Lower leg skin (tissue), 4 donors: ENCODE results near the gene PSMF1. TPM values are rescaled to one million over a fixed set of nuclear protein-coding genes. Genes with fewer than 3 reads are reported as not detected.
A peak's percentile ranks its signal among the peaks of the same experiment; 100 is the strongest.

Experiments
- DNase-seq, 2 donors: peaks; one replicate each; pipeline ENCODE4 v3.0.0-alpha.2; 2019; ENCODE audit warnings: low spot score in 2 of 2
- H3K4me3 ChIP-seq: fragments of 200-600 bp; sonication (generic); 2 replicates; pipeline ENCODE4 v1.5.1; 2017; ENCODE audit warnings: mild to moderate bottlenecking, low read depth; ENCODE audit not compliant: poor library complexity, severe bottlenecking
- CTCF ChIP-seq, 3 donors: fragments of 450-650 bp; IDR thresholded peaks; one replicate each; pipeline ENCODE4 v1.5.1; 2016; ENCODE audit warnings: antibody characterized with exemption in 3 of 3, mild to moderate bottlenecking in 3 of 3, moderate library complexity in 2 of 3
- POLR2A ChIP-seq, 2 donors: fragments of 450-650 bp; IDR thresholded peaks; one replicate each; pipeline ENCODE4 v1.6.1; 2016 to 2017; ENCODE audit warnings: antibody characterized with exemption in 2 of 2, mild to moderate bottlenecking in 1 of 2, moderate library complexity in 1 of 2
- WGBS, 2 donors: methylation state at CpG; one replicate each; pipeline ENCODE4 v1.1.5; 2018; 5-methylcytosine and 5-hydroxymethylcytosine counted together
- intact Hi-C: fragments of 100-400 bp; cut with DNase I; formaldehyde crosslinking; loops from one replicate; pipeline ENCODE4 v1.15.0; 2023; ENCODE audit warnings: low total_unique reads
- total RNA-seq, 4 donors: library from RNA; depleted of rRNA; stranded (reverse); fragments of >200 nt; gene quantifications; one replicate each; pipeline ENCODE4 v1.1.0, GENCODE V29; 2016

The PSMF1 gene
- total RNA-seq, 4 donors from 2014 or later: 82.7 to 270 (median 94.7) TPM

DNA sequence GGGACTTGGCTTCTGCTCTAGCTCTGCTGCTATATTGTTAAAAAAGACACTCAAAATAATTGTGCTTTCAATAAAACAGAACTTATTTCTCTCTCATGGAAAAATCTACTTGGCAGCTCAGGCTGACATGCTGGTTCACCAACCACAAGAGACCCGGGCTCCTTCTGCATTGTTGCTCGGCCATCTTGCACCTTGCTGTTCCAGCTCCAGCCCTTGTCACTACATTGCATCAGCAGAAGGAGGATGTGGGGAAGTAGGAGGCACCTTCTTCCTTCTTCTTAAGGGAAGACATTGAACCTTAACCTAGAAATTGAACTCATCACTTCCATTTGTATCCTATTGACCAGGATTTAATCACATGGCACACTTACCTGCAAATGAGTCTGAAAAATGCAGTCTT, 78.2 kb downstream of the PSMF1 start:
- no peak overlapping the region for H3K4me3 ChIP-seq
- 88 to 89% methylated on average over 2 of the region's 2 CpGs for WGBS, 2 donors
- intact Hi-C loops: no loop called here
- no peak for TF ChIP-seq POLR2A (IDR thresholded peaks at IDR 0.05)
- TF ChIP-seq CTCF (IDR thresholded peaks at IDR 0.05): no peak
- DNase-seq: peak in 1 of 2 donors; percentile 50

- DNase-seq: peak in 1 of 2 donors; percentile 26
- intact Hi-C loops: no loop called here
- TF ChIP-seq POLR2A (IDR thresholded peaks at IDR 0.05): no peak
- TF ChIP-seq CTCF (IDR thresholded peaks at IDR 0.05): no peak
- 76 to 78% methylated on average over 7 of the region's 7 CpGs for WGBS, 2 donors
- H3K4me3 ChIP-seq: no peak overlapping the region
Measured at GRCh38 chr20:1197801-1198200, 79.4 kb downstream of the PSMF1 start.

DNA sequence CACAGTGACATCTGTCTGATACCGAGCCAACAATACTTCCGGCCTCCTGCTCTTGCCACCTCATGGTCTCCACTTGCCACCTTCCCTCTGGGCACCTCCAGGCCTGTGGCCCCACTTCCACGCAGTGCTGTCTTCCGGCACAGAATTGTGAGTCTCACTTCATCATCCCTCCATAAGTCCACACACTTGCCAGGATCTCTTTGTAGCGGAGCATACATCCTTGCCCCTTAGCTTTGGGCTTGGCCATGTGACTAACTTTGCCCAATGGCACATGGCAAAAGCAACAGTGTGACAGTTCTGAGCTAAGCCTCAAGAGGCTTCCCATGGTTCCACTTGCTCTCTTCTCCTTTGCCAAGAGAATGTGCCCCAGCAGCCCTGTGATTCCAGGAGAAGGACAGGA, 80.3 kb downstream of the PSMF1 start:
- 88 to 89% methylated on average over 5 of the region's 5 CpGs for WGBS, 2 donors
- intact Hi-C loops: no loop called here
- peak in 1 of 2 donors; percentile 76 for DNase-seq
- H3K4me3 ChIP-seq: no peak overlapping the region
- TF ChIP-seq POLR2A (IDR thresholded peaks at IDR 0.05) (no peak), CTCF (IDR thresholded peaks at IDR 0.05) (no peak)

DNA sequence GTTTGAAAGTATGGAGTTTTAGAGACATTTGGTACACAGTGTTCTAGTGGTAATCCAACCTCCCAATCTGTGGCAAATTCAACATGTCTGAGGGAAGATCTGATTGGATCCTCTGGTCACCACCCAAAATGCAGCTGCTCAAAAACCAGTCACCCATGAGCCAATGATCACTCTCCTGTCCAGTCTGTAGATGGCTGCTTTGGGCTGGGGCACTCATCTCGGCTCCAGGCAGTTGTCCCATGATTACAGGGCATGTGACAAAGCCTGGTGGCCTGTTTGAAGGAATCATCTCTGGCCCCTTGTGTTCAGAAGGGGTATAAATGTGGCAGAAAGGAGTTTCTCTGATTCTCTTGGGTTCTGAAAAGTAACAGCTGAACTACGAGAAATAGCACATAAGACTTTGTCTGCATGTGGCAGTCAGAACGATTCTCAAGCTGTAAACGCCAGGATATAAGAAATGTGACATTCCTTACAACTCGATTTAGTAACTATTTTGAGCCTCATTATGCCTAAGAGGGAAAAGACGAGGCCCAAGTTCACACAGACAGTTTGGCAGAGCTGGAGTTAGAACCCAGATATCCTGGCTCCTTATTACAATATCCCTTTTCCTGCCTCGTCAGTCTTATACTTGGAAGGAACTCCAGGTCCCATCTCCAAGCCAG, 80.9 kb downstream of the PSMF1 start:
- no peak for TF ChIP-seq CTCF (IDR thresholded peaks at IDR 0.05)
- TF ChIP-seq POLR2A (IDR thresholded peaks at IDR 0.05): no peak
- no peak overlapping the region for H3K4me3 ChIP-seq
- peak in 1 of 2 donors; percentile 9 for DNase-seq
- intact Hi-C loops: no loop called here
- 66 to 68% methylated on average over 7 of the region's 7 CpGs for WGBS, 2 donors

GRCh38 chr20:1199964-1200363, 81.6 kb downstream of the PSMF1 start:
- no peak overlapping the region for H3K4me3 ChIP-seq
- WGBS, 2 donors: 63 to 80% methylated on average over 1 of the region's 1 CpG
- DNase-seq: peak in 1 of 2 donors; percentile 1
- intact Hi-C loops: no loop called here
- no peak for TF ChIP-seq POLR2A (IDR thresholded peaks at IDR 0.05)
- TF ChIP-seq CTCF (IDR thresholded peaks at IDR 0.05): no peak
